GM21529 (cell line): ENCODE data around the gene MDFI.

Source experiments
- ATAC-seq: cut with Tn5 transposase; IDR thresholded peaks from one replicate; pipeline ENCODE4 v1.9.1; 2021; ENCODE audit not compliant: unreplicated experiment

MDFI gene

GRCh38 chr6:41684311-41685180, 46.3 kb downstream of the MDFI start:
- ATAC-seq = no peak

- no peak for ATAC-seq
These were observed 47.5 kb downstream of the MDFI start for GRCh38 chr6:41685641-41686380.

GRCh38 chr6:41687501-41688175, 49.4 kb downstream of the MDFI start:
- no peak for ATAC-seq

GRCh38 chr6:41688256-41688965, 50.1 kb downstream of the MDFI start:
- no peak for ATAC-seq

- ATAC-seq = no peak
These were observed 51.1 kb downstream of the MDFI start for GRCh38 chr6:41689171-41690008.

GRCh38 chr6:41690541-41691330, 52.5 kb downstream of the MDFI start:
- ATAC-seq = no peak

- ATAC-seq = no peak
These were observed 53.3 kb downstream of the MDFI start for GRCh38 chr6:41691426-41692079.

- ATAC-seq = no peak
These were observed 53.9 kb downstream of the MDFI start for GRCh38 chr6:41692080-41692675.

- ATAC-seq = no peak
These were observed 54.5 kb downstream of the MDFI start for GRCh38 chr6:41692730-41693129.

GRCh38 chr6:41693281-41694240, 55.3 kb downstream of the MDFI start:
- no peak for ATAC-seq

GRCh38 chr6:41694815-41695526, 56.7 kb downstream of the MDFI start:
- no peak for ATAC-seq

- no peak for ATAC-seq
These were observed 57.6 kb downstream of the MDFI start for GRCh38 chr6:41695825-41696224.

- no peak for ATAC-seq
These were observed 58.5 kb downstream of the MDFI start for GRCh38 chr6:41696788-41697187.

- ATAC-seq = no peak
These were observed 59.9 kb downstream of the MDFI start for GRCh38 chr6:41697861-41698781.

GRCh38 chr6:41699063-41699462, 60.8 kb downstream of the MDFI start:
- ATAC-seq = no peak
